ENCODE results near the gene NCAM1.
"Not testable (repeated sequence)": the region's sequence is repeated elsewhere in the genome, so short reads cannot be mapped to it uniquely, and the experiment has no call there.

The NCAM1 gene

GRCh38 chr11:113276466-113276865 lies 315.2 kb downstream of the NCAM1 start:
- no peak for DNase-seq (ENCODE audit: low spot score)

GRCh38 chr11:113277907-113278306 lies 316.7 kb downstream of the NCAM1 start:
- no peak for DNase-seq (ENCODE audit: low spot score)

GRCh38 chr11:113278481-113278880 lies 317.3 kb downstream of the NCAM1 start:
- no peak for DNase-seq (ENCODE audit: low spot score)

- DNase-seq (ENCODE audit: low spot score) = no peak
Measured at GRCh38 chr11:113278925-113279324, 317.7 kb downstream of the NCAM1 start.

GRCh38 chr11:113279591-113279990 lies 318.4 kb downstream of the NCAM1 start:
- no peak for DNase-seq (ENCODE audit: low spot score)

- DNase-seq (ENCODE audit: low spot score) = no peak
Measured at GRCh38 chr11:113281052-113281725, 320.0 kb downstream of the NCAM1 start.

- DNase-seq (ENCODE audit: low spot score) = no peak
Measured at GRCh38 chr11:113282898-113283437, 321.7 kb downstream of the NCAM1 start.

GRCh38 chr11:113283881-113284280 lies 322.7 kb downstream of the NCAM1 start:
- no peak for DNase-seq (ENCODE audit: low spot score)

GRCh38 chr11:113286009-113286408 lies 324.8 kb downstream of the NCAM1 start:
- DNase-seq (ENCODE audit: low spot score) = no peak

GRCh38 chr11:113286509-113287497 lies 325.6 kb downstream of the NCAM1 start:
- no peak for DNase-seq (ENCODE audit: low spot score)

GRCh38 chr11:113287801-113288200 lies 326.6 kb downstream of the NCAM1 start:
- no peak for DNase-seq (ENCODE audit: low spot score)

GRCh38 chr11:113288286-113288863 lies 327.2 kb downstream of the NCAM1 start:
- DNase-seq (ENCODE audit: low spot score) = no peak

- DNase-seq (ENCODE audit: low spot score) = peak; percentile 66
Measured at GRCh38 chr11:113289431-113290187, 328.4 kb downstream of the NCAM1 start.

GRCh38 chr11:113293936-113294335 lies 332.7 kb downstream of the NCAM1 start:
- no peak for DNase-seq (ENCODE audit: low spot score)

GRCh38 chr11:113295993-113296392 lies 334.8 kb downstream of the NCAM1 start:
- no peak for DNase-seq (ENCODE audit: low spot score)

GRCh38 chr11:113296447-113297205 lies 335.4 kb downstream of the NCAM1 start:
- DNase-seq (ENCODE audit: low spot score) = no peak

GRCh38 chr11:113298496-113298895 lies 337.3 kb downstream of the NCAM1 start:
- not testable (repeated sequence) for DNase-seq (ENCODE audit: low spot score)

- DNase-seq (ENCODE audit: low spot score) = no peak
Measured at GRCh38 chr11:113304916-113305315, 343.7 kb downstream of the NCAM1 start.

- DNase-seq (ENCODE audit: low spot score) = peak; percentile 65
Measured at GRCh38 chr11:113305440-113306336, 344.5 kb downstream of the NCAM1 start.

- DNase-seq (ENCODE audit: low spot score) = no peak
Measured at GRCh38 chr11:113308601-113309000, 347.4 kb downstream of the NCAM1 start.
